Measurements from ENCODE around the gene SIAE. TPM values are rescaled to one million over a fixed set of nuclear protein-coding genes. Genes with fewer than 3 reads are reported as not detected.
A peak's percentile ranks its signal among the peaks of the same experiment; 100 is the strongest.

Gene SIAE
- total and polyA plus RNA-seq, 10 donors, result 4.7 to 15.3 (median 10.7) TPM

DNA sequence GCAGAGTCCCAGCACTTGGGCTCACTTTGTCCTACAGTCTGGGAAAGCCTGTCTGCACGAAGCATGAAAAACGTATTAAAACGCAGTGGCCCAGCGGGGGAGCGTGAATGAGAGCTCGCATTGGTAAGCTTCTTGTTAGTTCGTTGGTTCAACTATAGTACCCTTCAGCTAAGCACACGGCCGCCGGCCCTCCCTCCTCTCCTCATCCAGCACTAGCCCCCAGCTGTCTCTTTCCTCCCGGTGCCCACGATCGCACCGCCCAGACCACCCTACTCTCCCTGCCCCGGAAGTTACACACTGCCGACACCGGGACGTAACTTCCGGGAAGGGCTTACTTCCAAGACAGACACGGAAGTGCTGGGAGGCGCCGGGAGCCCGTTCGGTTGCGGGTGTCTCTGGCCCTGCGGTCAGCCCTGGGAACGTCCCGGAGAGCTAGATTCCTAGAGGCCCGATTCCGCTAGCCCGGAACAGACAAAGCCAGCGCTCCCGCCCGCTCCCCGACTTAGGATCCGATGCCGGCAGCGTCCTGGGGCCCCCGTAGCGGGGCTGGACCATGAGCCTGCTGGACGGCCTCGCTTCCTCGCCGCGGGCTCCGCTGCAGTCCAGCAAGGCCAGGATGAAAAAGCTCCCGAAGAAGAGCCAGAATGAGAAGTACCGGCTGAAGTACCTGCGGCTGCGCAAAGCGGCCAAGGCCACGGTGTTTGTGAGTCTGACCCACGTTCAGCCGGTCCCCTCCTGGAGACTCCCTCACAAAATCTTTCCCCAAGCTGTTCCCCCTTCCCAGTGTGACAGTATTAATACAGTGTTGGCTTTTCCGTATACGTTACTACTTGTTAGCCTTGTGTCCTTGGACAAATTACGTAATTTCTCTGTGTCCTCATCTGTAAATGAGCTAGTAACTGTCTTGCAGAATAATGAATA, 50.7 kb downstream of the SIAE start, which contains the start of gene TBRG1:
TSS of gene TBRG1 (plus strand) at position 334 of the 921 bp plus-strand sequence. CDS start at position 554, 220 bp downstream.
- intact Hi-C loops (cut with DNase I; ENCODE audit: low total_unique reads), result no loop called here
- 0 to 1% (median 0%) methylated on average over 41 to 57 of the region's 57 CpGs for WGBS, 5 donors

DNA sequence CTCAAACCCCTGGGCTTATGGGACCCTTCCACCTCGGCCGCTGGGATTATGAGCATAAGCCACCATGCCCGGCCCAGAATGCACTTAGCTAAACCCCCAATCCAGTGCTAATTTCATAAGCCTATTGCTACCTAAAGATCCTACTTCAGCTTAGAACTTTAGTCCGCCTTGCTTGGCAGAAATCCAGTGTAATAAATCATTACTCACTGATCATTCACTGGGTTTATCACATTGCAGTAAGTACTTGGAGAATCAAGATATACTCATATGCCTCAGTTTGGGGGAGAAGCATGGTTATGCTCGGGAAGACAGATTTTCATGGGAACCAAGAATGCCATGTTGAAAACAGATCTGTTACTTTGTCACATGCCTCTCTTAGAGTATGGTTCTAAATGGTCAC, 54.7 kb downstream of the SIAE start:
- Histone ChIP-seq H3K4me1 (peaks cover 7 to 18% (median 12%) of the 10 kb centered on the region in 6 donors), H3K27ac (no peak overlapping the region), H3K4me3 (no peak overlapping the region), H3K9me3 (no peaks in the 10 kb centered on the region), H3K36me3 (no peaks in the 10 kb centered on the region), H3K27me3 (replicated peaks in 1 of 7) (peaks cover 0 to 21% (median 0%) of the 10 kb centered on the region in 7 donors)
- WGBS, 5 donors, result 76 to 87% (median 87%) methylated on average over 5 of the region's 5 CpGs
- no peak for TF ChIP-seq POLR2AphosphoS5 (IDR thresholded peaks at IDR 0.05)
- TF ChIP-seq POLR2A (IDR thresholded peaks at IDR 0.05), result no peak
- TF ChIP-seq, protein P1, sequence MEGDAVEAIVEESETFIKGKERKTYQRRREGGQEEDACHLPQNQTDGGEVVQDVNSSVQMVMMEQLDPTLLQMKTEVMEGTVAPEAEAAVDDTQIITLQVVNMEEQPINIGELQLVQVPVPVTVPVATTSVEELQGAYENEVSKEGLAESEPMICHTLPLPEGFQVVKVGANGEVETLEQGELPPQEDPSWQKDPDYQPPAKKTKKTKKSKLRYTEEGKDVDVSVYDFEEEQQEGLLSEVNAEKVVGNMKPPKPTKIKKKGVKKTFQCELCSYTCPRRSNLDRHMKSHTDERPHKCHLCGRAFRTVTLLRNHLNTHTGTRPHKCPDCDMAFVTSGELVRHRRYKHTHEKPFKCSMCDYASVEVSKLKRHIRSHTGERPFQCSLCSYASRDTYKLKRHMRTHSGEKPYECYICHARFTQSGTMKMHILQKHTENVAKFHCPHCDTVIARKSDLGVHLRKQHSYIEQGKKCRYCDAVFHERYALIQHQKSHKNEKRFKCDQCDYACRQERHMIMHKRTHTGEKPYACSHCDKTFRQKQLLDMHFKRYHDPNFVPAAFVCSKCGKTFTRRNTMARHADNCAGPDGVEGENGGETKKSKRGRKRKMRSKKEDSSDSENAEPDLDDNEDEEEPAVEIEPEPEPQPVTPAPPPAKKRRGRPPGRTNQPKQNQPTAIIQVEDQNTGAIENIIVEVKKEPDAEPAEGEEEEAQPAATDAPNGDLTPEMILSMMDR (IDR thresholded peaks at IDR 0.05 in 8 of 11, conservative IDR thresholded peaks at IDR 0.05 in 3 of 11), result no peak
- intact Hi-C loops (cut with DNase I; ENCODE audit: low total_unique reads), result no loop called here
- no peak for DNase-seq

More for the DNA sequence above, 50.7 kb downstream of the SIAE start, which contains the start of gene TBRG1:
- Histone ChIP-seq H3K9me3 (no peaks in the 10 kb centered on the region), H3K27ac (peak within 1 kb of the TSS; percentile 90 to 96 (median 92)), H3K4me3 (peak within 1 kb of the TSS; percentile 77 to 96 (median 84)), H3K36me3 (peaks cover 0 to 34% (median 24%) of the 10 kb centered on the region in 6 donors), H3K27me3 (replicated peaks in 1 of 7) (no peaks in the 10 kb centered on the region), H3K4me1 (peaks cover 16 to 58% (median 36%) of the 10 kb centered on the region in 6 donors)
- DNase-seq, result peak; percentile 96
- TF ChIP-seq, protein P1 (IDR thresholded peaks at IDR 0.05 in 8 of 11, conservative IDR thresholded peaks at IDR 0.05 in 3 of 11), result peak in 2 of 11 experiments; percentile 10 to 23
- TF ChIP-seq POLR2AphosphoS5 (IDR thresholded peaks at IDR 0.05), result peak; percentile 95 to 98 (median 98)
- peak in 2 of 3 donors; percentile 63 to 89 for TF ChIP-seq POLR2A (IDR thresholded peaks at IDR 0.05)

DNA sequence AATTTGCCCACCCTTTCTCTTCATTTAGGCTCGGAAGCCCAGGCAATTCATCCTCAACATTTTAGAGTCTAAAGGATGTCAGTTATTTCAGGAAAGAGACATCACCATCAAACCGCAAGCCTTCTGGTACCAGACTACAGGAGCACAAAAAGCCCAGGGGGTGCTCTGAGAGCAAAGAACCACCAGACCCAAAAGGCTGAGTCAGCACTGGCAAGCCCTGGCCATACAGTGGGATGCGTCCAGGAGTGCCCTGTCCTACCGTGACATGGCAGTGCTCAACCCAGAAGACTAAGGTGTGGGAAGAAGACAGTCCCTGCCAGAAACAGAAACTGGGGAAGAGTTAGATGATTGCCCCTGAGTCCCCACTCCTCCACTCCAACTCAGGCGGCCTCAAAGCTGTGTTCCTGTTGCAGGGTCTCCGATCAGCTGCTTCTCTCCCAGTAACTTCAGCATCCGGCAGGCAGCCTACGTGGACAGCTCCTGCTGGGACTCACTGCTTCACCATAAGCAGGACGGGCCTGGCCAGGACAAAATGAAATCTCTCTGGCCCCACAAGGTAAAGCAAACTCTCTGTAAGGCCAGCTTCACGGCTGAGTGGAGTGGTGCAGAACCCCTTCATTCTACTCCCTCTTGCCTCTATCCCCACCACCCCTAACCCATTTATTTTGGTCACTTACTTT, 60.8 kb downstream of the SIAE start:
- WGBS, 5 donors, result 70 to 82% (median 78%) methylated on average over 10 of the region's 10 CpGs
- no peak overlapping the region for H3K4me3 ChIP-seq
- intact Hi-C loops (cut with DNase I; ENCODE audit: low total_unique reads), result no loop called here
- H3K9me3 ChIP-seq, result no peaks in the 10 kb centered on the region
- TF ChIP-seq POLR2AphosphoS5 (IDR thresholded peaks at IDR 0.05), result no peak
- TF ChIP-seq, protein P1 (IDR thresholded peaks at IDR 0.05 in 8 of 11, conservative IDR thresholded peaks at IDR 0.05 in 3 of 11), result no peak
- no peak for TF ChIP-seq POLR2A (IDR thresholded peaks at IDR 0.05)
- peaks cover 0 to 21% (median 0%) of the 10 kb centered on the region in 7 donors for H3K27me3 ChIP-seq (replicated peaks in 1 of 7)
- no peaks in the 10 kb centered on the region for H3K36me3 ChIP-seq
- no peak overlapping the region for H3K27ac ChIP-seq
- H3K4me1 ChIP-seq, result no peaks in the 10 kb centered on the region
- DNase-seq, result no peak

Measured in spleen (tissue), 11 donors.